H9 (cell line): ENCODE results near the gene ZNF845. TPM values are rescaled to one million over a fixed set of nuclear protein-coding genes. Genes with fewer than 3 reads are reported as not detected.

Experiments
- DNase-seq: peaks from one replicate; pipeline ENCODE4 v3.0.0-alpha.2; 2017
- H2AFZ ChIP-seq: one replicate; pipeline ENCODE4 v1.6.1; 2013; ENCODE audit warnings: mild to moderate bottlenecking, low read length, control low read depth, moderate library complexity
- H2AK5ac ChIP-seq: 2 replicates; pipeline ENCODE4 v1.6.1; 2013; ENCODE audit warnings: low read length, control low read depth, mixed read lengths; ENCODE audit not compliant: insufficient read length
- H2BK120ac ChIP-seq: one replicate; pipeline ENCODE4 v1.6.1; 2013; ENCODE audit warnings: low read depth, mild to moderate bottlenecking, low read length, control low read depth, inconsistent platforms; ENCODE audit not compliant: poor library complexity, severe bottlenecking
- H2BK12ac ChIP-seq: 2 replicates; pipeline ENCODE4 v1.6.1; 2013; ENCODE audit warnings: low read length, control low read depth, mixed read lengths, low read depth; ENCODE audit not compliant: insufficient read length
- H2BK15ac ChIP-seq: 2 replicates; pipeline ENCODE4 v1.6.1; 2013; ENCODE audit warnings: low read depth, low read length, control low read depth
- H2BK20ac ChIP-seq: one replicate; pipeline ENCODE4 v1.6.1; 2013; ENCODE audit warnings: low read depth, mild to moderate bottlenecking, low read length, control low read depth, inconsistent platforms; ENCODE audit not compliant: poor library complexity, severe bottlenecking
- H2BK5ac ChIP-seq: 2 replicates; pipeline ENCODE4 v1.6.1; 2013; ENCODE audit warnings: low read length, control low read depth, mixed read lengths; ENCODE audit not compliant: insufficient read length
- H3K14ac ChIP-seq: 2 replicates; pipeline ENCODE4 v1.6.1; 2013; ENCODE audit warnings: low read length, control low read depth; ENCODE audit not compliant: insufficient read depth
- H3K18ac ChIP-seq: 2 replicates; pipeline ENCODE4 v1.6.1; 2013; ENCODE audit warnings: low read depth, mild to moderate bottlenecking, mixed read lengths, low read length, control low read depth; ENCODE audit not compliant: insufficient read length
- H3K23ac ChIP-seq: 2 replicates; pipeline ENCODE4 v1.6.1; 2013; ENCODE audit warnings: low read length, control low read depth, mixed read lengths, low read depth; ENCODE audit not compliant: insufficient read length
- H3K23me2 ChIP-seq: 2 replicates; pipeline ENCODE4 v1.6.1; 2013; ENCODE audit warnings: low read depth, mild to moderate bottlenecking, mixed read lengths, low read length, control low read depth; ENCODE audit not compliant: insufficient read length, poor library complexity, severe bottlenecking
- H3K27ac ChIP-seq: 2 replicates; pipeline ENCODE4 v1.5.1; 2013; ENCODE audit warnings: low read length, control low read depth, mixed read lengths, low read depth; ENCODE audit not compliant: insufficient read length
- H3K27me3 ChIP-seq: 2 replicates; pipeline ENCODE4 v1.6.1; 2013; ENCODE audit warnings: low read length, control low read depth, inconsistent platforms; ENCODE audit not compliant: insufficient read depth
- H3K4ac ChIP-seq: 2 replicates; pipeline ENCODE4 v1.6.1; 2013; ENCODE audit warnings: low read depth, mild to moderate bottlenecking, control low read depth, inconsistent platforms, low read length, moderate library complexity
- H3K4me1 ChIP-seq: 2 replicates; pipeline ENCODE4 v1.6.1; 2013; ENCODE audit warnings: low read length, control low read depth, inconsistent platforms; ENCODE audit not compliant: insufficient read depth
- H3K4me2 ChIP-seq: 2 replicates; pipeline ENCODE4 v1.6.1; 2013; ENCODE audit warnings: low read length, control low read depth, mixed read lengths; ENCODE audit not compliant: insufficient read length, insufficient read depth
- H3K56ac ChIP-seq: 2 replicates; pipeline ENCODE4 v1.6.1; 2013; ENCODE audit warnings: low read depth, mild to moderate bottlenecking, mixed read lengths, low read length, control low read depth; ENCODE audit not compliant: insufficient read length
- H3K79me1 ChIP-seq: 2 replicates; pipeline ENCODE4 v1.6.1; 2013; ENCODE audit warnings: low read depth, mild to moderate bottlenecking, moderate library complexity, low read length, control low read depth, inconsistent platforms; ENCODE audit not compliant: insufficient read depth, poor library complexity, severe bottlenecking
- H3K79me2 ChIP-seq: 2 replicates; pipeline ENCODE4 v1.6.1; 2013; ENCODE audit warnings: low read length, control low read depth, inconsistent platforms; ENCODE audit not compliant: insufficient read depth
- H3K9ac ChIP-seq: 2 replicates; pipeline ENCODE4 v1.6.1; 2013; ENCODE audit warnings: low read length, control low read depth, mixed read lengths; ENCODE audit not compliant: insufficient read length; ENCODE audit errors: extremely low read depth
- H3K9me3 ChIP-seq: one replicate; pipeline ENCODE4 v1.6.1; 2013; ENCODE audit warnings: low read depth, low read length, inconsistent platforms; ENCODE audit not compliant: control insufficient read depth
- H3T11ph ChIP-seq: one replicate; pipeline ENCODE4 v1.6.1; 2013; ENCODE audit warnings: mild to moderate bottlenecking, low read length, control low read depth, inconsistent platforms
- H4K20me1 ChIP-seq: one replicate; pipeline ENCODE4 v1.6.1; 2013; ENCODE audit not compliant: control insufficient read depth, insufficient read length, insufficient read depth
- H4K5ac ChIP-seq: 2 replicates; pipeline ENCODE4 v1.6.1; 2013; ENCODE audit warnings: low read depth, mild to moderate bottlenecking, mixed read lengths, low read length, control low read depth; ENCODE audit not compliant: insufficient read length
- H4K8ac ChIP-seq: replicated peaks from 2 replicates; pipeline ENCODE4 v1.6.1; 2013; ENCODE audit warnings: low read length, control low read depth, mixed read lengths, low read depth; ENCODE audit not compliant: insufficient read length
- H4K91ac ChIP-seq: 2 replicates; pipeline ENCODE4 v1.6.1; 2013; ENCODE audit warnings: low read depth, mild to moderate bottlenecking, moderate library complexity, mixed read lengths, low read length, control low read depth; ENCODE audit not compliant: insufficient read length
- H3K27ac Mint-ChIP-seq, 3 experiments: 2 replicates in 2 of 3; 3 replicates in 1 of 3; pipeline ENCODE4 v1.8.0; 2020 to 2021; ENCODE audit warnings: mixed read lengths in 3 of 3, mild to moderate bottlenecking in 1 of 3, moderate library complexity in 1 of 3
- H3K27me3 Mint-ChIP-seq: 2 replicates; pipeline ENCODE4 v1.8.0; 2021; ENCODE audit warnings: low read depth, mild to moderate bottlenecking, moderate library complexity, mixed read lengths
- H3K36me3 Mint-ChIP-seq, 3 experiments: 2 replicates in 2 of 3; 3 replicates in 1 of 3; pipeline ENCODE4 v1.8.0; 2020 to 2021; ENCODE audit warnings: low read depth in 3 of 3, mixed read lengths in 3 of 3; ENCODE audit not compliant: insufficient read depth in 1 of 3
- H3K4me1 Mint-ChIP-seq, 2 experiments: 2 replicates each; pipeline ENCODE4 v1.8.0; 2020; ENCODE audit warnings: mixed read lengths in 2 of 2
- H3K4me3 Mint-ChIP-seq, 2 experiments: 2 replicates in 1 of 2; 3 replicates in 1 of 2; pipeline ENCODE4 v1.8.0; 2020 to 2021; ENCODE audit warnings: mild to moderate bottlenecking in 2 of 2, mixed read lengths in 2 of 2, moderate library complexity in 1 of 2
- H3K9me3 Mint-ChIP-seq, 2 experiments: 2 replicates in 1 of 2; 3 replicates in 1 of 2; pipeline ENCODE4 v1.8.0; 2020; ENCODE audit warnings: mild to moderate bottlenecking in 2 of 2, mixed read lengths in 2 of 2, moderate library complexity in 1 of 2
- CTCF ChIP-seq: fragments of 200-600 bp; sonication (generic); conservative IDR thresholded peaks from 3 replicates; pipeline ENCODE4 v1.8.0; 2021; ENCODE audit warnings: antibody characterized with exemption, mild to moderate bottlenecking
- WGBS: extraction: QIAGEN DNeasy Blood & Tissue Kit; methylation state at CpG from one replicate; pipeline ENCODE4 v1.1.7; 2013; ENCODE audit warnings: missing lambda C conversion rate, low lambda C conversion rate, mixed read lengths; ENCODE audit not compliant: insufficient read length; ENCODE audit errors: extremely low coverage; 5-methylcytosine and 5-hydroxymethylcytosine counted together
- total RNA-seq: library from RNA; stranded (reverse); gene quantifications from 2 replicates; pipeline ENCODE4 v1.2.1, GENCODE V29; 2021

ZNF845 gene
- total RNA-seq, 1 experiment from 2014 or later = 17.4 TPM

- Mint-ChIP-seq H3K4me1 (peaks cover 30 to 40% of the 10 kb centered on the region in 2 experiments), H3K9me3 (peaks cover under 1 to 1% of the 10 kb centered on the region in 2 experiments; a peak in 2 of 5 replicates), H3K36me3 (peaks cover 0 to 8% (median 0%) of the 10 kb centered on the region in 3 experiments; a peak in 1 of 7 replicates), H3K27me3 (peaks cover 10% of the 10 kb centered on the region), H3K27ac (peak within 1 kb of the TSS; percentile 72 to 93 (median 92); a peak in 6 of 7 replicates), H3K4me3 (peak within 1 kb of the TSS; percentile 95 to 96)
- no peak within 1 kb of the TSS for H3K56ac ChIP-seq
- H2BK120ac ChIP-seq = no peak within 1 kb of the TSS
- no peak within 1 kb of the TSS for H2BK12ac ChIP-seq
- H3K4ac ChIP-seq = no peak within 1 kb of the TSS
- H2AK5ac ChIP-seq = no peak within 1 kb of the TSS
- H3K79me1 ChIP-seq = no peaks in the 10 kb centered on the region
- no peak within 1 kb of the TSS for H3T11ph ChIP-seq
- H3K23me2 ChIP-seq = no peaks in the 10 kb centered on the region
- no peaks in the 10 kb centered on the region for H4K20me1 ChIP-seq
- H4K8ac ChIP-seq = no peak within 1 kb of the TSS
- H4K91ac ChIP-seq = no peak within 1 kb of the TSS
- no peaks in the 10 kb centered on the region for H3K4me1 ChIP-seq
- peak; percentile 42 for TF ChIP-seq CTCF
- no peak within 1 kb of the TSS; the same call in 1 of the 2 replicates for H3K14ac ChIP-seq
- H2BK20ac ChIP-seq = no peak within 1 kb of the TSS
- no peaks in the 10 kb centered on the region for H3K9me3 ChIP-seq
- H3K4me2 ChIP-seq = peak within 1 kb of the TSS; percentile 45
- no peak within 1 kb of the TSS for H2BK15ac ChIP-seq
- no peak within 1 kb of the TSS for H4K5ac ChIP-seq
- peaks cover 4% of the 10 kb centered on the region; the same call in 1 of the 2 replicates for H3K79me2 ChIP-seq
- no CpG with 5 or more reads among the region's 45 CpGs for WGBS
- H3K9ac ChIP-seq = peak within 1 kb of the TSS; percentile 46
- H3K18ac ChIP-seq = no peak within 1 kb of the TSS
- H3K27ac ChIP-seq = no peak within 1 kb of the TSS
- peak; percentile 94 for DNase-seq
- no peaks in the 10 kb centered on the region for H3K27me3 ChIP-seq
- H3K23ac ChIP-seq = no peak within 1 kb of the TSS
- no peak within 1 kb of the TSS for H2BK5ac ChIP-seq
- H2AFZ ChIP-seq = no peak within 1 kb of the TSS
These were observed 31.8 kb downstream of the ZNF845 start, which contains the start of gene ZNF525 for GRCh38 chr19:53365134-53365898. ZNF525 (plus strand) TSS chr19:53365705; CDS start chr19:53372282, 6,577 bp downstream.
